H1 (cell line): ENCODE measurements around the gene DYNC1LI1. TPM values are rescaled to one million over a fixed set of nuclear protein-coding genes. Genes with fewer than 3 reads are reported as not detected.

Source experiments
- CTBP2 ChIP-seq: IDR thresholded peaks from 2 replicates; pipeline ENCODE4 v1.7.0; 2011; ENCODE audit warnings: borderline replicate concordance, mild to moderate bottlenecking, moderate library complexity, mixed read lengths, low read length; ENCODE audit not compliant: insufficient read depth, insufficient read length
- CTCF ChIP-seq, 3 experiments: IDR thresholded peaks; 1 replicate in 2 of 3; 2 replicates in 1 of 3; pipeline versions ENCODE4 v1.5.1 to v1.6.1; 2011; ENCODE audit warnings: low read length in 3 of 3, mild to moderate bottlenecking in 3 of 3, inconsistent platforms in 2 of 3, low read depth in 1 of 3, moderate library complexity in 1 of 3; ENCODE audit not compliant: insufficient read depth in 1 of 3; ENCODE audit errors: control extremely low read depth in 1 of 3
- RXRA ChIP-seq: IDR thresholded peaks from 2 replicates; pipeline ENCODE4 v1.6.1; 2011; ENCODE audit warnings: low read depth, mild to moderate bottlenecking, low read length, moderate library complexity; ENCODE audit not compliant: insufficient read depth
- SP4 ChIP-seq: IDR thresholded peaks from 2 replicates; pipeline ENCODE4 v1.6.1; 2012; ENCODE audit warnings: low read length, inconsistent platforms
- polyA plus RNA-seq, 7 experiments: library from polyadenylated mRNA; depleted of rRNA in 3 of 7; stranded (reverse) in 5 of 7; unstranded in 2 of 7; fragments of >200 nt in 5 of 7; fragments of 200-250 nt in 2 of 7; gene quantifications; 1 replicate in 5 of 7; 2 replicates in 1 of 7; 4 replicates in 1 of 7; pipeline versions ENCODE4 v1.2.1 to v1.2.3, GENCODE V29; 2011 to 2013; ENCODE audit warnings: missing spikeins in 2 of 7, mixed read lengths in 2 of 7
- total RNA-seq: library from RNA; stranded (reverse); fragmentation: NEBNext Ultra II Directional; extraction: Animal tissue kit (Norgen Biotek cat#: 25700); gene quantifications from 2 replicates; pipeline ENCODE4 v1.2.1, GENCODE V29; 2021

The DYNC1LI1 gene
- total and polyA plus RNA-seq, 2 of the 8 experiments (the other 6 are each of a cell fraction or from before 2014, with no cell fraction given) = 13.6 to 45.1 TPM

- no peak for TF ChIP-seq CTCF (IDR thresholded peaks at IDR 0.05; ENCODE audit: control extremely low read depth in 1 of 3, insufficient read depth in 1 of 3, low read depth in 1 of 3, low read length in 3 of 3)
- TF ChIP-seq SP4 = no peak
- no peak for TF ChIP-seq CTBP2
- TF ChIP-seq RXRA = no peak
- TF ChIP-seq, all 59 proteins: peak for 0
Observed at GRCh38 chr3:32508711-32509110, 61.9 kb downstream of the DYNC1LI1 start (continued).
